Natural killer cell (primary cell): ENCODE measurements around the gene EIPR1. TPM values are rescaled to one million over a fixed set of nuclear protein-coding genes. Genes with fewer than 3 reads are reported as not detected.

ENCODE experiments used
- ATAC-seq, 3 donors: fragments of 150-1000 bp in 2 of 3; fragments of 200-7000 bp in 1 of 3; cut with Tn5 transposase; 1 replicate in 1 of 3; 2 replicates in 2 of 3; pipeline ENCODE4 v1.10.0; 2021; ENCODE audit warnings: mild to moderate bottlenecking in 2 of 3, moderate library complexity in 2 of 3
- DNase-seq, 2 donors: peaks; one replicate each; pipeline versions ENCODE4 v3.0.0 to v3.0.0-alpha.2; 2013 to 2021; ENCODE audit warnings: mixed read lengths in 1 of 2
- H3K27ac ChIP-seq: one replicate; pipeline ENCODE4 v1.5.1; 2013; ENCODE audit warnings: mild to moderate bottlenecking, low read length
- H3K27me3 ChIP-seq: one replicate; pipeline ENCODE4 v1.6.1; 2013; ENCODE audit warnings: low read length; ENCODE audit not compliant: control insufficient read depth, insufficient read depth
- H3K36me3 ChIP-seq: one replicate; pipeline ENCODE4 v1.6.1; 2013; ENCODE audit warnings: low read length; ENCODE audit not compliant: control insufficient read depth, insufficient read depth
- H3K4me1 ChIP-seq: one replicate; pipeline ENCODE4 v1.6.1; 2013; ENCODE audit warnings: low read length; ENCODE audit not compliant: control insufficient read depth, insufficient read depth
- H3K4me3 ChIP-seq: one replicate; pipeline ENCODE4 v1.5.1; 2013; ENCODE audit warnings: low read length
- H3K9me3 ChIP-seq: one replicate; pipeline ENCODE4 v1.6.1; 2013; ENCODE audit warnings: low read length; ENCODE audit not compliant: control insufficient read depth, insufficient read depth
- H3K27ac Mint-ChIP-seq, 2 donors: one replicate each; pipeline ENCODE4 v1.8.0; 2022; ENCODE audit warnings: mild to moderate bottlenecking in 2 of 2, mixed read lengths in 2 of 2, moderate library complexity in 1 of 2
- H3K27me3 Mint-ChIP-seq, 2 donors: one replicate each; pipeline ENCODE4 v1.8.0; 2022; ENCODE audit warnings: low read depth in 2 of 2, mixed read lengths in 2 of 2
- H3K36me3 Mint-ChIP-seq: one replicate; pipeline ENCODE4 v1.8.0; 2022; ENCODE audit warnings: mixed read lengths
- H3K4me1 Mint-ChIP-seq, 2 donors: one replicate each; pipeline ENCODE4 v1.8.0; 2022; ENCODE audit warnings: mixed read lengths in 2 of 2
- H3K4me3 Mint-ChIP-seq: one replicate; pipeline ENCODE4 v1.8.0; 2022; ENCODE audit warnings: mild to moderate bottlenecking, moderate library complexity, mixed read lengths
- H3K9me3 Mint-ChIP-seq, 2 donors: one replicate each; pipeline ENCODE4 v1.8.0; 2022; ENCODE audit warnings: mixed read lengths in 2 of 2
- WGBS: methylation state at CpG from one replicate; pipeline ENCODE4 v1.1.7; 2013; ENCODE audit warnings: missing lambda C conversion rate; ENCODE audit not compliant: insufficient coverage; 5-methylcytosine and 5-hydroxymethylcytosine counted together
- intact Hi-C: fragments of 100-400 bp; cut with micrococcal nuclease; formaldehyde crosslinking; loops from one replicate; pipeline ENCODE4 v1.14.2; 2022
- total RNA-seq, 4 donors: library from RNA; stranded (reverse); fragments of 120-200 nt in 1 of 4; gene quantifications; one replicate each; pipeline versions ENCODE4 v1.2.3 to v1.2.4, GENCODE V29; 2013 to 2022
- TF ChIP-seq, protein P1 (sequence below): fragments of 200-600 bp; IDR thresholded peaks from one replicate; pipeline ENCODE4 v1.8.0; 2022; ENCODE audit warnings: antibody characterized with exemption

EIPR1 gene
- total RNA-seq, 3 donors from 2014 or later (not counting 1 experiment from before 2014, with no cell fraction given), result 26.8 to 28.8 (median 27.9) TPM

DNA sequence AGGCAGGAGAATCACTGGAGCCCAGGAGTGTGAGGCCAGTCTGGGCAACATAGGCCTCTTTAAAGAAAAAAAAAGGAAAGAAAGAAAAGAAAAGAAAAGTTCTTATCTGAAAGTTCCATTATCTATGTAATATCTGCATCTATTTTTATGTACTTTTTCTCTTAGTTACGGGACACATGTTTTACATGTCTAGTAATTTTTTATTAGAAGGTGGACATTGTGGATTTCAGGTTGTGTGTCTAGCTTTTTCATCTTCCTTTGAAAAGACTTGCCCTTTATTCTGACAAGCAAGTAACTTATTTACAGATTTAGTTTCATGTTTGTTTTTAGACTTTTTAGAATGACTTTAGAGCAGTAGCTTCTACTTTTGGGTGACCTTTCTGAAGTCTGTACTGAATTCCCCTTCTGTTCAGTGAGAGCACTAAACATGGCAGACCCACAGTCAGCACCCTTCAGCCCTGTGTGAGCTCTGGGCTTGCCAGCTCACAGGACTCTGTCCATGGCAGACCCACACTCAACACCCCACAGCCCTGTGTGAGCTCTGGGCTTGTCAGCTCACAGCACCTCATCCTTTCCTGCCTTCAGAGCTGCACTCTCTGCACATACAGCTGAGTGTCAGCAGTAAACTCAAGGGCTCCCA is 19.4 kb upstream of the EIPR1 start:
- Mint-ChIP-seq H3K9me3 (peaks cover 4 to 9% of the 10 kb centered on the region in 2 donors), H3K4me3 (no peak overlapping the region), H3K27me3 (no peaks in the 10 kb centered on the region), H3K36me3 (peaks cover 19% of the 10 kb centered on the region), H3K27ac (no peak overlapping the region), H3K4me1 (peaks cover 8 to 16% of the 10 kb centered on the region in 2 donors)
- peaks cover 33% of the 10 kb centered on the region for H3K36me3 ChIP-seq
- H3K9me3 ChIP-seq, result peaks cover 13% of the 10 kb centered on the region
- H3K4me3 ChIP-seq, result no peak overlapping the region
- no peak overlapping the region for H3K27ac ChIP-seq
- WGBS, result no CpG with 5 or more reads among the region's 1 CpG
- intact Hi-C loops, result no loop called here
- ATAC-seq (no peak), DNase-seq (no peak)
- no peaks in the 10 kb centered on the region for H3K4me1 ChIP-seq
- TF ChIP-seq, protein P1, sequence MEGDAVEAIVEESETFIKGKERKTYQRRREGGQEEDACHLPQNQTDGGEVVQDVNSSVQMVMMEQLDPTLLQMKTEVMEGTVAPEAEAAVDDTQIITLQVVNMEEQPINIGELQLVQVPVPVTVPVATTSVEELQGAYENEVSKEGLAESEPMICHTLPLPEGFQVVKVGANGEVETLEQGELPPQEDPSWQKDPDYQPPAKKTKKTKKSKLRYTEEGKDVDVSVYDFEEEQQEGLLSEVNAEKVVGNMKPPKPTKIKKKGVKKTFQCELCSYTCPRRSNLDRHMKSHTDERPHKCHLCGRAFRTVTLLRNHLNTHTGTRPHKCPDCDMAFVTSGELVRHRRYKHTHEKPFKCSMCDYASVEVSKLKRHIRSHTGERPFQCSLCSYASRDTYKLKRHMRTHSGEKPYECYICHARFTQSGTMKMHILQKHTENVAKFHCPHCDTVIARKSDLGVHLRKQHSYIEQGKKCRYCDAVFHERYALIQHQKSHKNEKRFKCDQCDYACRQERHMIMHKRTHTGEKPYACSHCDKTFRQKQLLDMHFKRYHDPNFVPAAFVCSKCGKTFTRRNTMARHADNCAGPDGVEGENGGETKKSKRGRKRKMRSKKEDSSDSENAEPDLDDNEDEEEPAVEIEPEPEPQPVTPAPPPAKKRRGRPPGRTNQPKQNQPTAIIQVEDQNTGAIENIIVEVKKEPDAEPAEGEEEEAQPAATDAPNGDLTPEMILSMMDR, result no peak
- no peaks in the 10 kb centered on the region for H3K27me3 ChIP-seq

DNA sequence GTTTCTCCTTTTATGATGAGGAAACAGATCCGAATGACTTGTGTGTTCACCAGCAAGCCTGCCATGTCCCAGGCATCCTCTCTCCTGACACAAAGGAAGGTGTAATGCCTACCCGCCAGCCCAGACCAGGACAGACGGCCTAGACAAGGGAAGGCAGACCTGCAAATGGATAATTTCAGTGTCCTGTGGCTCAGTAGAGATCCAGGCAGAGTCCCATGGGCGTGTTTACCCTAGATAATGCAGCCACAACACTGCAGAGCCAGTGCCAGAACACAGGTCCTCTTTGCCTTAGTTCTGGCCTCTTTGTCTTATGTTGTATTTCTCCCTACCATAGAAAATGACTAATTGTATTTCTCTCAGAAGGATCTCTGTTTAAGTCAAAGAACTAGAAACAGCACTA is 14.6 kb upstream of the EIPR1 start:
- DNase-seq (no peak), ATAC-seq (no peak)
- Histone ChIP-seq H3K4me3 (no peak overlapping the region), H3K27ac (no peak overlapping the region), H3K4me1 (no peaks in the 10 kb centered on the region), H3K27me3 (no peaks in the 10 kb centered on the region), H3K9me3 (peaks cover 11% of the 10 kb centered on the region), H3K36me3 (peaks cover 42% of the 10 kb centered on the region)
- WGBS, result 96% methylated on average over 4 of the region's 4 CpGs
- H3K27me3 Mint-ChIP-seq, result no peaks in the 10 kb centered on the region
- H3K4me1 Mint-ChIP-seq, result peaks cover 11 to 16% of the 10 kb centered on the region in 2 donors
- TF ChIP-seq, protein P1, result no peak
- H3K27ac Mint-ChIP-seq, result no peak overlapping the region
- intact Hi-C loops, result no loop called here
- no peak overlapping the region for H3K4me3 Mint-ChIP-seq
- H3K36me3 Mint-ChIP-seq, result peaks cover 14% of the 10 kb centered on the region
- H3K9me3 Mint-ChIP-seq, result peaks cover 4 to 7% of the 10 kb centered on the region in 2 donors

DNA sequence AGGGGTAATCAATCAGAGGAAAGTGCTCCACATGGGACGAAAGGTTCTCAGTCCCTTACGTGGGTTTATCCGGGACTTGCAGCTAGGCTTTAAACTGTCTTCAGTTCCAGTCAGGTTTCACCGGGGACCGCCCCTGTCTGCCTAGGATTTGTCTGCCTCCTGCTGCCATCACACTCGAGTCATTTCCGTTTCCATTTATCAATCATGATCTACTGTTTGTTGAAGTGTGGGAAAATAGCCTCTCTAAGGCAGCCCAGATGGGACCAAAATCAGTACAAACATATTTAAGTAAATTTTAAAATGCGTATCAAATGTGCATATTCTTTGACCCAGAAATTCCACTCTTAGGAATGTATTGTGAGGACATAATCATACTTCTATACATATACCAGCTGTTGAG is 12.4 kb upstream of the EIPR1 start:
- WGBS, result 98% methylated on average over 7 of the region's 8 CpGs
- no peak overlapping the region for H3K27ac ChIP-seq
- Mint-ChIP-seq H3K9me3 (no peaks in the 10 kb centered on the region), H3K4me1 (peaks cover 11 to 16% of the 10 kb centered on the region in 2 donors), H3K27me3 (no peaks in the 10 kb centered on the region), H3K4me3 (no peak overlapping the region), H3K27ac (no peak overlapping the region), H3K36me3 (no peaks in the 10 kb centered on the region)
- DNase-seq, result no peak
- H3K27me3 ChIP-seq, result no peaks in the 10 kb centered on the region
- peaks cover 38% of the 10 kb centered on the region for H3K36me3 ChIP-seq
- ATAC-seq, result no peak
- no peak overlapping the region for H3K4me3 ChIP-seq
- H3K9me3 ChIP-seq, result no peaks in the 10 kb centered on the region
- no peaks in the 10 kb centered on the region for H3K4me1 ChIP-seq
- TF ChIP-seq, protein P1, result no peak
- intact Hi-C loops, result no loop called here

DNA sequence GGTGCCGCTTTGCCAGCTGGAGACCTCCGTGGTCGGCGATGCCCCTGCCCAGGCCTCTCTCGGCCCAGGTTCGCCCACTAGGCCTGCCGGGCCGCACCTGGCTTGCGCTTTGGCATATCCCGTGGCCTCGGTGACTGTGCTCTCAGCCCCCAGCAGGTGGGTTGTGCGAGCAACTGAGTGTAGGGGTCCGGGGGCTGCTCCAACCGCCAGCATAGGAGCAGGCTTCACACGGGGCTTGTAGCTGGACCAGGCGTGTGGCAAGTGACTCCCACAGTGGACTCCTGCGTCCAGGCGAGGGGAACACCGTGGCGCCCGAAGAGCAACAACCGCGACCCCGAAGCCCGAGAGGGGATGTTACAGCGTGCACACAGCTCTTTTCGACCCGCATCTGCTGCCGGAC is 11.6 kb upstream of the EIPR1 start:
- H3K4me3 Mint-ChIP-seq, result no peak overlapping the region
- Histone ChIP-seq H3K4me3 (no peak overlapping the region), H3K4me1 (no peaks in the 10 kb centered on the region), H3K27ac (no peak overlapping the region), H3K9me3 (no peaks in the 10 kb centered on the region), H3K27me3 (no peaks in the 10 kb centered on the region), H3K36me3 (peaks cover 36% of the 10 kb centered on the region)
- H3K9me3 Mint-ChIP-seq, result no peaks in the 10 kb centered on the region
- no peak overlapping the region for H3K27ac Mint-ChIP-seq
- intact Hi-C loops, result no loop called here
- peaks cover 16 to 17% of the 10 kb centered on the region in 2 donors for H3K4me1 Mint-ChIP-seq
- TF ChIP-seq, protein P1, result no peak
- ATAC-seq (no peak), DNase-seq (no peak)
- H3K36me3 Mint-ChIP-seq, result no peaks in the 10 kb centered on the region
- H3K27me3 Mint-ChIP-seq, result no peaks in the 10 kb centered on the region
- WGBS, result 98% methylated on average over 29 of the region's 29 CpGs
